A673 (cell line): ENCODE data around the gene CYP24A1. TPM values are rescaled to one million over a fixed set of nuclear protein-coding genes. Genes with fewer than 3 reads are reported as not detected.
A peak's percentile ranks its signal among the peaks of the same experiment; 100 is the strongest.

ENCODE experiments used
- BruUV-seq: library from RNA; stranded (reverse); fragments of 400-500 nt; replicated peaks from 2 replicates; lab custom pipeline; 2021; lab: Mats Ljungman, UMichigan
- CTCF ChIA-PET: fragments of 300-600 bp; sonication (Branson Sonifier 250); formaldehyde crosslinking; loops from one replicate; lab custom pipeline; 2022; ENCODE audit warnings: antibody characterized with exemption; lab: Charles Lee
- POLR2A ChIA-PET: fragments of 300-600 bp; sonication (Branson Sonifier 250); formaldehyde crosslinking; loops from one replicate; lab custom pipeline; 2022; ENCODE audit warnings: antibody characterized with exemption; ENCODE audit not compliant: low non-redundant PET; lab: Charles Lee
- DNase-seq: peaks from one replicate; pipeline ENCODE4 v3.0.0-alpha.2; 2015; ENCODE audit warnings: low spot score
- H3K27ac ChIP-seq: fragments of 200-600 bp; sonication (generic); 2 replicates; pipeline ENCODE4 v1.5.1; 2016; ENCODE audit warnings: mixed run types, low read depth, mild to moderate bottlenecking, mixed read lengths, antibody characterized with exemption, low read length; ENCODE audit not compliant: poor library complexity, severe bottlenecking
- H3K27me3 ChIP-seq: fragments of 200-600 bp; sonication (generic); replicated peaks from 2 replicates; pipeline ENCODE4 v1.6.1; 2017; ENCODE audit warnings: mixed run types, low read depth, mild to moderate bottlenecking, mixed read lengths, antibody characterized with exemption, low read length; ENCODE audit not compliant: insufficient read depth, poor library complexity
- H3K36me3 ChIP-seq: fragments of 200-600 bp; sonication (generic); 2 replicates; pipeline ENCODE4 v1.6.1; 2016; ENCODE audit warnings: mixed run types, mild to moderate bottlenecking, mixed read lengths, antibody characterized with exemption, low read length; ENCODE audit not compliant: insufficient read depth, poor library complexity, severe bottlenecking
- H3K4me1 ChIP-seq: fragments of 200-600 bp; sonication (generic); 2 replicates; pipeline ENCODE4 v1.6.1; 2017; ENCODE audit warnings: mixed run types, mild to moderate bottlenecking, mixed read lengths, antibody characterized with exemption, low read length; ENCODE audit not compliant: insufficient read depth, poor library complexity, severe bottlenecking
- H3K4me3 ChIP-seq: fragments of 200-600 bp; sonication (generic); 2 replicates; pipeline ENCODE4 v1.5.1; 2016; ENCODE audit warnings: low read depth, mixed run types, mild to moderate bottlenecking, mixed read lengths, low read length; ENCODE audit not compliant: poor library complexity, severe bottlenecking
- H3K9me3 ChIP-seq: fragments of 200-600 bp; sonication (generic); 2 replicates; pipeline ENCODE4 v1.6.1; 2016; ENCODE audit warnings: mixed run types, low read depth, mild to moderate bottlenecking, mixed read lengths, antibody characterized with exemption, low read length; ENCODE audit not compliant: poor library complexity, severe bottlenecking
- CTCF ChIP-seq: fragments of 300-800, 200-600 bp; sonication (generic); conservative IDR thresholded peaks from 2 replicates; pipeline ENCODE4 v1.5.1; 2017; ENCODE audit warnings: low read depth, mild to moderate bottlenecking, antibody characterized with exemption, low read length, moderate library complexity, mixed read lengths
- EZH2 ChIP-seq: fragments of 200-600 bp; sonication (generic); IDR thresholded peaks from 2 replicates; pipeline ENCODE4 v1.6.1; 2017; ENCODE audit warnings: borderline replicate concordance, low read depth, mild to moderate bottlenecking, mixed read lengths, antibody characterized with exemption, low read length; ENCODE audit not compliant: poor library complexity, severe bottlenecking
- intact Hi-C: fragments of 100-400 bp; cut with micrococcal nuclease; formaldehyde crosslinking; loops from one replicate; pipeline ENCODE4 v1.10.0; 2022; ENCODE audit not compliant: unreplicated experiment
- total RNA-seq: library from RNA; stranded (reverse); gene quantifications from 2 replicates; pipeline ENCODE4 v1.2.3, GENCODE V29; 2021

The CYP24A1 gene
- total RNA-seq, 1 experiment from 2014 or later = 0.56 TPM

GRCh38 chr20:54201268-54201846 lies 27.6 kb upstream of the CYP24A1 start:
- Histone ChIP-seq H3K4me1 (peaks cover 12% of the 10 kb centered on the region), H3K9me3 (no peaks in the 10 kb centered on the region), H3K27me3 (no peaks in the 10 kb centered on the region), H3K4me3 (no peak overlapping the region), H3K36me3 (no peaks in the 10 kb centered on the region), H3K27ac (no peak overlapping the region)
- ChIA-PET CTCF (interaction anchor here (0.6 kb wide), 1 partner anchor 272 kb away, joined by 4 read pairs; no protein-coding TSS in a partner anchor), POLR2A (no interaction called here)
- no peak for DNase-seq
- intact Hi-C loops = no loop called here
- BruUV-seq = no TSS peak
- TF ChIP-seq EZH2 (no peak), CTCF (no peak)

- no peaks in the 10 kb centered on the region for H3K36me3 ChIP-seq
- CTCF ChIA-PET = interaction anchor here (0.6 to 1.4 kb wide), 2 partner anchors 97 to 104 kb away, joined by 3 to 7 read pairs; no protein-coding TSS in a partner anchor
- peaks cover 6% of the 10 kb centered on the region for H3K4me1 ChIP-seq
- no peaks in the 10 kb centered on the region for H3K9me3 ChIP-seq
- POLR2A ChIA-PET = no interaction called here
- no peaks in the 10 kb centered on the region for H3K27me3 ChIP-seq
- TF ChIP-seq CTCF (no peak), EZH2 (no peak)
- DNase-seq = no peak
- no peak overlapping the region for H3K27ac ChIP-seq
- BruUV-seq = no TSS peak
- H3K4me3 ChIP-seq = no peak overlapping the region
- intact Hi-C loops = no loop called here
These were observed 26.9 kb upstream of the CYP24A1 start for GRCh38 chr20:54200487-54201267.

GRCh38 chr20:54199721-54200176 lies 26.0 kb upstream of the CYP24A1 start:
- H3K4me3 ChIP-seq = no peak overlapping the region
- intact Hi-C loops = loop anchor here (1.0 to 10.0 kb wide), 3 partner anchors 103 to 625 kb away; no protein-coding TSS in a partner anchor

More at GRCh38 chr20:54199721-54200176, 26.0 kb upstream of the CYP24A1 start:
- POLR2A ChIA-PET = no interaction called here
- no peaks in the 10 kb centered on the region for H3K36me3 ChIP-seq
- DNase-seq = peak; percentile 79
- H3K27me3 ChIP-seq = no peaks in the 10 kb centered on the region
- H3K27ac ChIP-seq = no peak overlapping the region
- no TSS peak for BruUV-seq
- no peaks in the 10 kb centered on the region for H3K9me3 ChIP-seq
- H3K4me1 ChIP-seq = no peaks in the 10 kb centered on the region
- CTCF ChIA-PET = interaction anchor here (0.6 to 1.4 kb wide), 3 partner anchors 102 to 167 kb away, joined by 3 to 7 read pairs (median 4); no protein-coding TSS in a partner anchor
- peak; percentile 93 for TF ChIP-seq CTCF
- no peak for TF ChIP-seq EZH2
